GM21526 (cell line): ENCODE measurements around the gene SLC15A5.
A peak's percentile ranks its signal among the peaks of the same experiment; 100 is the strongest.

ENCODE experiments used
- ATAC-seq: cut with Tn5 transposase; IDR thresholded peaks from one replicate; pipeline ENCODE4 v1.9.1; 2021; ENCODE audit warnings: moderate library complexity; ENCODE audit not compliant: unreplicated experiment, low FRiP score

SLC15A5 gene

DNA sequence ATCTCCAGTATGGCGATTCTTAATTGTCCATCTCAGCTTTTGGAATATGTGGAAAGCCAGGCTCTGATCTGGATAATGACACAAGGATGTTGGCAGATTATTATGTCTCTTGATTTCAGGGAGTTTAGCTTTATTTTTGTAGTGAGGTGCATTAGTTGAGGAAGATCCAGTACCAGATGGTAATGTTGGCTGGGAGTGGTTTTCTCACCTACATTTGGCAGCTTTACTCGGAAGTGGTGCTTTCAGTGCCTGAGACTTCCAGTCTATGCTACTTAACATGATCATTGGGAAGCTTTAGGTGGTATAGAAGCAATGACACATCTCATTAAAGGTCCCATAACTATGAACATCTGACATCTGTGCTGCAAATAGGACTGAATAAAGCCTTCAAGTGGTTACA, 7.5 kb downstream of the SLC15A5 start:
- no peak for ATAC-seq

DNA sequence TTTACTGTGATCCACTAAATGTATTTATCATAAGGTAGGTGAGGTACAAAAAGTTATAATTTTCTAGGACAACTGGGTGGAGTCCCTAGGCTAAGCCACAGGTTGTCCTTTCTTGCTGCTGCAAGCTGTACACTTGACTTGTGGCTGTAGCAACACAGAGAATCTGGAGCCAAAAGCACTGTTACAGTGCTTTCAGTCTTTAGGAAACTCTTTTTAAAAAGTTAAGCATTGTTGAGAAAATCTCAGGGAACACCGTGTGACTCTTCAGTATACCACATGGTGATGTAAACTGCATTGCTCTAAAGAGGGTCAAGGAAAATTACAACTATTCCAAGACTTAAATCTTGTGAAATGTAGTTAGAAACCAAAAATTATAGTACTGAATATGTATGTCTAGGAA, 11.4 kb downstream of the SLC15A5 start:
- ATAC-seq, result no peak

DNA sequence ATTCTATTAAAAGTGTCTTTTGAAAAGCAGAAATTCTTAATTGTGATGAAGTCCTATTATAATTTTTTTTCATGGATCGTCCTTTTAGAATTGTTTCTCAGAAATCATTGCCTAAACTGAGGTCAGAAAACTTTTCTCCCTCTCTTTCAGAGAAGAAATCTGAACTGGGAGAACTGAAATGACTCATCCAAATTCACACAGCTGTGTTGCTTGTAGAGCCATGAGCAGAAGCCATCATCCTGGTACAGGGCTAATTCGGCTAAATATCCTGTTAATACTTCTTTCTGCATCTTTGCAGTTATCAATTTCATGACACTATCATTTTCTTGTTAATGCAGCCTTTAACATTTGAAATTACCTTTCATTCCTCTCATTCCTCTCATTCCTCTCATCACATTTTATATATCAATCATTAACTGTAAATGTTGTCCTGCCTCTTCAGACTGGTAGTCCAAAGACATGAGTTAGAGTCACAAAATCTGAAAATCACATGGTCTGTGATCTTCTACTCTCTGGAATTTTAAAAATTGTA, 15.5 kb downstream of the SLC15A5 start:
- no peak for ATAC-seq

DNA sequence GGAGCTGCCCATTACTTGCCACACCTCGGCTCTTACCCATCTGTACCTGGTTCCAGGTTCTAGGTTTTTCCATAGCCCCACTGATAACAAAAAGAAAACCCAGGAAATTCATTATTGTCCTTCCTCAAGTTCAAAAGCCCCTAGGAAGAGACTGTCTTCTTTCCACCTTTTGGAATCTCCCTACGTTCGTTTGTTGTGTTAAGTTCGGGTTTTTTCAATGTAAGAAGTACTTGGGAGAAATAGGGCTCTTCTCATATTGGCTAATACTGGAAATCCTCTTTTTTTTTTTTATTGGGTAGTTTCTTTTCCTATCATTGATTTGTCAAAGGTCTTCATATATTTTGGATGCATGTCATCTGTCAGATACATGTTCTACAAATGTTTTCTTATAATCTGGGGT, 17.3 kb downstream of the SLC15A5 start:
- ATAC-seq, result no peak

DNA sequence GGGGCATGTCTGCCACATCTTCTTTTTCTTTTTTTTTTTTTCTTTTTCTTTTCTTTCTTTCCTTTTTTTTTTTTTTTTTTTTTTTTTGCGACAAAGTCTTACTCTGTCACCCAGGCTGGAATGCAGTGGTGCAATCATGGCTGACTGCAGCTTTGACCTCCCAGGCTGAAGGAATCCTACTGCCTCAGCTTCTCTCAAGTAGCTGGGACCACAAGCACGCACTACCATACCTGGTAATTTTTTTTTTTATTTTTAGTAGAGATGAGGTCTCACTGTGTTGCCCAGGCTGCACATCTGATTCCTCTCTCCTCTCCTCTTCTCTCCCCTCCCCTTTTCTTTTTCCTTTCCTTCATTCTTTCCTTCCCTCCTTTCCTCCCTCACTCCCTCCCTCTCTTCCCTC, 18.5 kb downstream of the SLC15A5 start:
- no peak for ATAC-seq

DNA sequence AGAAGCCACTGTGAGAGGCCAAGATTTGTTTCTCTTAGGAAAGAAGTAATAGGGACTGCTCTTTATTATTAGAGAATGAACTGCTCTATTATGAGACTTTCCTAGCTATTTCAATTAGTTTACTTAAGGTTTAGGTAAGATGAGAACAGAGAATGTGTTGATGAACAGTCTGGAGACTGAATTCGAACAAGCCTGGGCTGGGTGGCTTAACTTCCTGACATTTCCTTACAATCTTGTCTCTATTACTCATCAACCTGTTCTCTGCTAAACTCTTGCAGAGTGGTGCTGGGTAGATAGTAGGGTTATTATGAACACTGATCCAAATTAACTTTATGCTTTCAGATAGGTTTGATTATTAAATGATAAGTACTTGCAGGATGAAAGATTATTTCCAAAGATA, 31.2 kb downstream of the SLC15A5 start:
- ATAC-seq, result no peak

DNA sequence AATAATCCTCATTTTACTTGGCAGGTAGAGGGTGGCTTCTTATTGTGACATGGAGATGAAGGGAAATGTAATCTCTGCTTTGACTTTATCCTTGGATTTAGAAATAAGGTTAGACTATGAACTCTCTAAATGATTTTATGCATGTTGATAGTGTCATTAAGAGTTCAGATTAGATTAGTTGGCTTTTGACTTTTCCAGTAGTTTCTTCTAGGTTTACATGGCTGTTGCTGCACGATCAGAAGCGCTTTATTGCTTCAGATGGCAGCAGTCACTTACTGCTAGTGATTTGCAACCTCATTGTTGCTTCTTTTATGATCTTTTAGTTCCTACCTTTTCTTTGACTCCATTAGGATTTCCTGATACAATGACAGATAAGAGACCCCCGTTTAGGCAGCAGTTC, 32.3 kb downstream of the SLC15A5 start:
- no peak for ATAC-seq

DNA sequence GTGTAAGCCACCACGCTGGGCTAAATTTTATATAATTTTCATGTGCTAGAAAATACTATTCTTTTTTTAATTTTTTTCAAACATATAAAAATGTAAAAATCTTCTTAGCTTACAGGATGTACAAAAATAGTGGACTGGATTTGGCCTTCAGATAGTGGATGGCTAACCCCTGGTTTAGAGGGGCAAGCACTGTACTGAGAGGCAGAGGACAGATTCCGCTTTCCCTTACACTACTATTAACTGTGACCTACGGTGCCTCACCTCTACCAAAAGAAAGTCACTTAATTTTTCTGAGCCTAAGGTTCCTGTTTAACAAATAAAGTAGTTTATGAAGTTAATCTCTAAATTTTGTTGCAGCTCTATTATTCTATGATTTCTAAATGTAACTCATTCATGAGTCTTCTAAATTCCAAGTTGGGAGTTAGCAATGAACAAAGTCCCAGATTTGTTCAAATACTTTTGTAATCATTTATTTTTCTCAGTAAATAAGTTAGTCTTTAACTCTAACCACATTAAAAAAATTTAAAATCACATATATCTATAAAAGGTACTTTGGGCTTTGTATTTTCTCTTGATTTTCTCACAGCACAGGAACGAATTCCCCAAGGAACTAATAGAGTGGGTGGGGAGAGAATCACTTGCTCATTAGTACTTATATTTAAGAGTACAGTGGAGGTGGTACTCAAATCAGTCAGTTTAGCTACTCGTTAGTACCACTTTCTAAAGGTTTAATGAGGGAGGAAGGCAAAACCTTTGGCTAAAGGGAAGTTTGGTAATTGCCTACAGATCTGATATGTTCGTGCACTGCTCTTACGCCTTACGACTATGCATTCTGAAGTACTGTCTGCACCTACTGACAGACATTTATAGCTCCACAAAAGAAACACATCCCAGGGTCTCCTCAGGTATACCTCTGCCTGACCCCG, 33.7 kb downstream of the SLC15A5 start:
- ATAC-seq, result no peak

DNA sequence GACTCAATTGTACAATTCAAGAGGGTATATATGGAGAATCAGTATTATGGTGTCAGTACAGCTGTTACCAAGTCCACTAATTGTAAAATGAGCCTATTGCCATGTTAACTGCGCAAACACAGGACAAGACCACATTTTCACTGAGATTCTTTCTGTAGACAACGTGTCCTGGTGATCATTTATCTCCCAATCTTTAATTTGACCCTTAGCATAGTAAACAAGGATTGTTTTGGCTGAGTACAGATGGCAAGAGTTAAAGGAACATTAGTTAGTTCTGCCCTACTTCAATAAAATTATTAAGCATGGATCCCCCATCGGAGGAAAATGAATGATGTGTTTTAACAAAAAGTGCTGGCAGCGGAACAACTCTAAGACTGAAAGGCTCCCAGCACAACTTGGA, 36.1 kb downstream of the SLC15A5 start:
- no peak for ATAC-seq

DNA sequence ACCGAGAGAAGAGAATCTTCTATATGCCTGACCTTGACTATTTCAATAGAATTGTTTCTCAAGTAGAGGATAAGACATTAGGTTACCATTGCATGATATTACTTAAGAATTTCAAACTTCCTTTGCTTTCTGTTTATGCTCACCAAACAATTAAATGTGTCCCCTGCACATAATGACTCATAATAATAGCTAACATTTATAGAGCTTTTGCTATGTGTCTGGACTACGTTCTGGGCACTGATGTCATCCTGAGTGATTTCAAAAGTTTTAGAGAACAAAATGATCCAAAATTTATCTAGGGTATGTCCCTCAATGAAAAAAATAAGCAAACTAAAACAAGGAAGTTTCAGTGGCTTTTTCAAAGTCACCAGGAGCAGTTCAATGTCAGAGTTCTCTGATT, 38.8 kb downstream of the SLC15A5 start:
- no peak for ATAC-seq

DNA sequence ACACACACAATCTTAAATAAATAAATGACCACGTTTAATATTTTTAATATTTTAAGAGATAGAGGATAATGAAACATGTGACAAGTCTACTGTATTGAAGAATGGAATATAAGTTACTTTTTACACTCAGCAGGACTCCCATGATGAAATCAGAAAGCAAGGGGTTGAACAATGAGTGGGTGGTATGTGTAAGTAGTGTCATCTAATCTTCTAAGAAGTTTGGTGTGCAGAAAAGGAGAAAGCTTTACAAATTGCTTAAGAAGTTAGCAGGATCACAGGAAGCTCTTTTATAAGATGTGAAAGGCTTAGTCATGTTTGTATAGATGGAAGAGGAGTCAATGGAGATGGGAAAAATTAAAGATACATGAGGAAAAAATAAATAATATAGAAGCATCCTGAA, 47.8 kb downstream of the SLC15A5 start:
- ATAC-seq, result no peak

DNA sequence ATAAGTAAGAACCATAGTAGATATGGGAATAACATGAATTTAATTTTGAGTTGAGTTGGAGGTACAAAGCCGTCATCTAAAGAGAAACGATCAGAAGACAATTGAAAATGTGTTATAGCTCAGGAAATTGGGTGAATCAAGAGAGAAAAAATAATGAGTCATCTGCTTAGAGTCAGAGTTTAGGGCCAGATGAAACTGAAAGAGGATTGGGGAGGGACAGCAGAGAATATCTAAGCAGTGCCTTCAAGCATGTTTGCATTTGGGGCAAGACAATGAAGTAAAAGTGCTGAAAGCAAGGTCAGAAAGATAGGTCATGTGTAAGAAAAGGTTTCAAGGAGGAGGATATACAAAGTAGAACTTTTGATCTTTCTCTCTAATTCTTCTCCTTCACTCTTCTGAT, 49.4 kb downstream of the SLC15A5 start:
- no peak for ATAC-seq

DNA sequence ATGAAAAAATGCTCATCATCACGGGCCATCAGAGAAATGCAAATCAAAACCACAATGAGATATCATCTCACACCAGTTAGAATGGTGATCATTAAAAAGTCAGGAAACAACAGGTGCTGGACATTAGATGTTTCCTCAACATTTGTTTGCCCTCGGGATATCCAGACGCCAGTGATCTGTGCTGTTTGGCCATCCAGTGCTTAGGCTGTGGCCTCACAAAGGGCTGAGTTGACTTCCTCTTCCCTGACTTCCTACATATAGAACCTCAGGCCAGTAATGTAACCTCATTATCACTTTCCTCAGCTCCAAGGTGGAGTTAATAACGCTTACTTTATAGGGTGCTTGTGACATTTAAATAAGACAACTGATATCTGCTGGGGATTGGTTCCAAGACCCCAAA, 51.8 kb downstream of the SLC15A5 start:
- no peak for ATAC-seq

DNA sequence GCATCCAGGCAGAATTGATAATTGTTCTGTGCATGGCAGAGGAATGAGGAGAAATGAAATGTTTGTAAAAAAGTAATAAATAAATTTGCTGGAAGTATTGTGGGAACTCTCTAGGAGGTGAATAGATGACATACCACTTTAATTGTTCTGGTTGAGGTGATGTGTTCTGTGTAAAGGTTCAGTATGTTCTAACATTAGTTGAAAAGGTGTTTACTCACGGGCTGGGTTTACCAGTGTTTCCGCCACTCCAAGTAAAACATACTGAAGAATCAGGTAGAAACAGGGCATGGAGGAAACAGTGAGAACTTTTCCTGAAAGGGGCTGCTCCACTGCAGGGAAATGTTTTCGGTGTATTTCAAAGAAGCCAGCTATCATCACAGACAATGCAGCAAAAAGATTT, 53.3 kb downstream of the SLC15A5 start:
- ATAC-seq, result no peak

DNA sequence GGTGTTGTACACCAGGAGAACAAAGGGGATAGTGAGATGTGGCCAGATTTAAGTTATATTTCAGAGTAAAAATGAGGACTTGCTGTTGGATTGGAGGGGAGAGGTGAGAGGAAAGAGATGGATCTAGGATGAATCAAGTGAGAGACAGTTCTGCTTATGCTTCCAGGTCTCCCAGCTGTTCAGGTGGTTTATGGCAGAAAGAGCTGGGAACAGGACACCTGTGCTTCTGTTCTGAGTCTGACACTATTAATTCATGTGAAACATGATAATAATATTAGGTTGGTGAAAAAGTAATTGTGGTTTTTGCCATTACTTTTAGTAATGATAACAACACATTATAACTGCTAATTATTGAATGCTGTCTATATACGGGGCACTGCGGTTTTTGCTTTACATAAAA, 55.7 kb downstream of the SLC15A5 start:
- ATAC-seq, result no peak

DNA sequence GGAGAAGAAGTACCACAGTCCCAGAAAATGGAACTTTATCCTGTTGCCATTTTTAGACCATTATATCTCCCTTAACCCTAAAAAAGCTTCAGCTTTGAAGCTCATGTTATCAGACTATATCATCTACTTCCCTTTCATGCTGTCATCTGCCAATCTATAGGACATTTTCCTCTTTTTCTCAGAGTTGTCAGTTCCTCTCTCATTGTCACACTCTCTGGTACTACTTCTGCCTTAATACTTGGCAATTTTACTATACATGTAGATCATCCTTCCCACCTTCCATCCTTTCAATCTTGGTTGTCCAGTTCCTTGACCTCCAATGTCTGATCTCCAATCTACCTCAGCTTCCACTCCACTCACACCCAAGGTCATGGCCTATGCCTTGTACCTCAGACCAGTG, 57.4 kb downstream of the SLC15A5 start:
- no peak for ATAC-seq

DNA sequence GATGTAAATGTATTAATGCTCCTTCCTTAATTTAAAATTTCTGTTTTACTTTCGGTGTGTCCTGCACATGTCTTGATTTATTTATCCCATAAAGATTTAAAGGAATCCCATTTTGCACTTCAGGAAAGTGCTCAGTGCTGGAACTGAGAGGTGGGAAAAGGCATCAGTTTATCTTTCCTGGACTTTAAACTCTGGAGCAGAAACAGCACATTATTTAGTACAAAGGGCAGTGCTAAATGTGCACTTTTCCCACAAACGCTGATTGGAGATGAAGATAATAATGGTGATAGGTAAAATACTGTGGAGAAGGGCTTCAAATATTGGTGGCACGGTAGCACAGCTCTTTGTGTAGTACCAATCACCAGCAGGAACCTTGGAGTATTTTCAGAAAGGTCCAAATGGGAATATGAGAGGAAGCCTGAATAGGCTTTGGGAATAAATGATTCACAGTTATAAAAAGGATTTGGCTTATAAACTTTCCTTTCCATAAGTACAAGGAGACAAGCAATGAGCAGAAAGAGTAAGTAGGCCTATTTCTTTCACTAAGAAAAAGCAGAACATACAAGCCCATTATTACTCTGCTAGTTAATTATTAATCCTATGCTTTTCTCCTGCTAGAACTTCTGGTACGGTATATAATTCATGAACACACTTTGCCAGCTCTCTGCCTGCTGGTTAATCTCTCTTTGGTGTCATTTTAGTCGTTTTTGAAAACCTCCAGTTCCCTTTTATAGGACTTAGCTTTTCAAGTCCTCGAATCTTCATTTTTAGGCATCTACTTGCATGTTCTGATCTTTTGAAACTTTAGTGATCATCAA, 58.3 kb downstream of the SLC15A5 start:
- no peak for ATAC-seq

DNA sequence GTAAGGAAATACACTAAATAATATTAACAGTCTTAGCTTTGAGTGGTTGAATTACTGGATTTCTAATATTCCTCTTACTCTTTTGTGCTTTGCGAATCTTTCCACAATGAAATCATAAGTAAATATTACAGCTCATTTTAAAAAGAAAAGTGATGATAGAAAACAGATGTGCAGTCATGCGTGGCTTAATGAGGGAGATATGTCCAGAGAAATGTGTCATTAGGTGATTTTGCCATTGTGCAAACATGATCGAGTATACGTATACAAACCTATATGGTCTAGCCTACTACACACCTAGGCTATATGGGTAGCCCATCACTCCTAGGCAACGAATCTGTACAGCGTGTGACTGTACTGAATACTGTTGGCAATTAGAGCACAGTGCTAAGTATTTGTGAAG, 59.3 kb downstream of the SLC15A5 start:
- no peak for ATAC-seq

DNA sequence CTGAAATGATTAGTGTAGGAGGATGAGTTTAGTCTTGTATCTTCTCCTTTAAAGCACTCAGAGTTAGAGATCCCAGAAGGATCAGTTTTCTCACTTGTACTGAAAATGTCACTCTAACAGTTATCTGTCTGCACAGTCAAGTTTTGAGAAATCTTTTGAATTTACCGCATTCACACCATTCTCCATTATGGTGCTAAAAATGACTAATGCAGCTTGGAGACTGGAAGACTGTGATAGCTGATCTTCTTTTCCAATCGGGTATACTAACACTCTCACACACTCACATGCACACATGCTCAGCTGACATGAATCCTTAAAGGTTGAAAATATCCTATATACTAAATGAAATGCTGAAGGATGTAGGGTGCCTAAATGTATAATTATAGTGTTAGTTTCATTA, 65.8 kb downstream of the SLC15A5 start:
- ATAC-seq, result no peak

DNA sequence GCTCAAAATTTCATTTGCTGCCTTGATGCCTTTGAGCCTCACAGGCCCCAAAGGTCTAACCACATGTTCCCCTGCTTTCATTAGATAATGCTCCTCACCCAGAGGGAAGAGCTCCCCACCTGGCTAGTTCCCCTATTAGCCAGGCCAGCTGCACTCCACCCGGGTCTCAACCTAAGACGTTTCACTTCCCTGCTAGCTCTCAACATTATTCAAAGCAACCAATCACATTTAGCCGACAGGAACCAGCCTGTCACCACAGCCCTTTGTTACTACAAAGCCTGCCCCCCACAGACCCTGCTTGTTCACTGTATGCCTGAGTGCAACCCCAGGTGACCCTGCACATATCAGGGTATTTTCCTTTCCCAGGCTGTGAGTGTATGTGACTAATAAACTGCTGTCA, 78.6 kb downstream of the SLC15A5 start:
- ATAC-seq, result peak; percentile 83

DNA sequence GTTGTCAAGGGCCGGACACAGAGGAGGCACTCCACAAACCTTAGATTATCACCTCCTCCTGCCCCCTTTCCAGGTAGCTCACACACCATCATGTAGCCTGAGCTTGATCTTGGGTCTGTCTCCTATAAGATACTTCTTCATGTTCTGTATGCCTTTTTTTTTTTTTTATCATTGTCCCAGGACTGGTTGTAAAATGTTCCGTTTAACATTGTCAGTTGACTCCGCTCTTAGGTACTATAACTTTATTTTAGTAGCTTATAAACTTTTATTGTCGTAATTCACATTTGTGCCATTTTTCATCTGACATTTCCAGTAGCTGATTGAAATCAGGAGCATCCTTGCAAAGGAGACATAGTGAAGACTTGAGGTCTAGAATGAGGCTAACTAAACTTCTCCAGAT, 79.9 kb downstream of the SLC15A5 start:
- ATAC-seq, result no peak

DNA sequence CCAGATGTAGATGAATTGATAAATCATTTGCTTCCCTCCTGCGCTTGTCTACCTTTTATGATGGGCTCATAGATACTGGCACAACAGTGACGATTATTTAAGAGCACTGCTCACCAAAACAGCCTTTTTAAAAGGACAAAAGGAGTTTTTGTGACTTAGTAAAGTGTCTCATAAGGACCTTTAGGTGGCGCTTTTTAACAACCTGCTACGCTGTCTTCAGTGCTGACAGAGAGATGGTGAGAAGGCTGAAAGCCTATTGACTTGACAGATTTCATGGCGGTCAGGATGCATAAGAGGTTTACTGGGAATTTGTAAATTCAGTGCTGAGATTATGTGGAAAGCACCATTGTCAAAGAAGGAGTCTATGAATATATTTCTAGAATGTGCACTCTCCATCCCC, 87.6 kb downstream of the SLC15A5 start:
- ATAC-seq, result no peak
